T-helper 2 cell (primary cell): ENCODE measurements around the gene DNAJB4.
"Not testable (repeated sequence)": the region's sequence is repeated elsewhere in the genome, so short reads cannot be mapped to it uniquely, and the experiment has no call there.

Experiments
- DNase-seq, 5 experiments: peaks; one replicate each; pipeline versions ENCODE4 v3.0.0 to v3.0.0-alpha.2; 2012 to 2022

DNAJB4 gene

DNA sequence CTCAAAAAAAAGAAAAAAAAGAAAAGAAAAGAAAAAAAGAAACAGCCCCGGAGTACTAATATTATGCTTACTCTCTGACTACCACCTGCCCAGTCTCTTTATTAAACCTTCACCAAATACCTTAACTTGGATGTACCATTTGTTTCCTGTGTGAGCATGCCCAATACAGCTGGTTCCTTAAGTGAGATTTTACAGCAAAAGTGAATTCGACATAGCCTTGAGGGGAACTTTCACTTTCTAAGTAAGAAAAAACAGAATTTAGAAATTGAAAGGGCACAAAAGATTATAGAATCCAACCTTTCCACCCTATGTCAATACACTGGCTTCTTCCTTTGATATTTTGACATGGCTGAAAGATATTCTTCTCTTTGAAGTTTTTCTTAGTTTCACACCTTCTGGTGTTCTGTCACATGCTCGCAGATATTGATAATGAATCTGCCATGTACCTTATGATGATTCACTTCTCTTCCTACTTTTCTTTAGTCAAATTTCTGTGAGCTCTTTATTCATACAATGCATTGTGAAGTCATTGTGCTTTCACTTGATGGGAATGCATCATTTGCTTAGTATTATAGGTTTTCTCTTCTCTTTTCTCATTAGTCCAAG, 35.8 kb downstream of the DNAJB4 start:
- no peak for DNase-seq

GRCh38 chr1:78043436-78043835, 38.7 kb downstream of the DNAJB4 start:
- no peak for DNase-seq

GRCh38 chr1:78044796-78045562, 40.2 kb downstream of the DNAJB4 start:
- no peak for DNase-seq

DNA sequence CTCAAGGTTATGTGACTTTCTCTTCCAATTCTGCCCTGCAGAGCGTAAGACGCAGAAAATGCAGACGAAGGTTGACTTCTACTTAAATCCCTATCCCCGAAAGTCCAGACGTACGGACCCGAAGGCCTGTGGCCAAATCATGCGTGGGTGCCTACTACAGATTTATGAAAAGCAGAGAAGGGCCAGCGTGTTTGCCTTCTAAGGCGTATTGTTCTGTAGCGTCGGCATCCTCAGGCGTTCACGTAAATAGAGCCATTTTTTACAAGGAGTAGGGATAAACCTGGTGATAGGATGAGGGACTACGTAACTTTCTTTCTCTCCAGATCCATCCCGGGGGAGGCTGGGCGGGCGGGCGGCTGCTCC, 40.8 kb downstream of the DNAJB4 start:
- no peak for DNase-seq

DNA sequence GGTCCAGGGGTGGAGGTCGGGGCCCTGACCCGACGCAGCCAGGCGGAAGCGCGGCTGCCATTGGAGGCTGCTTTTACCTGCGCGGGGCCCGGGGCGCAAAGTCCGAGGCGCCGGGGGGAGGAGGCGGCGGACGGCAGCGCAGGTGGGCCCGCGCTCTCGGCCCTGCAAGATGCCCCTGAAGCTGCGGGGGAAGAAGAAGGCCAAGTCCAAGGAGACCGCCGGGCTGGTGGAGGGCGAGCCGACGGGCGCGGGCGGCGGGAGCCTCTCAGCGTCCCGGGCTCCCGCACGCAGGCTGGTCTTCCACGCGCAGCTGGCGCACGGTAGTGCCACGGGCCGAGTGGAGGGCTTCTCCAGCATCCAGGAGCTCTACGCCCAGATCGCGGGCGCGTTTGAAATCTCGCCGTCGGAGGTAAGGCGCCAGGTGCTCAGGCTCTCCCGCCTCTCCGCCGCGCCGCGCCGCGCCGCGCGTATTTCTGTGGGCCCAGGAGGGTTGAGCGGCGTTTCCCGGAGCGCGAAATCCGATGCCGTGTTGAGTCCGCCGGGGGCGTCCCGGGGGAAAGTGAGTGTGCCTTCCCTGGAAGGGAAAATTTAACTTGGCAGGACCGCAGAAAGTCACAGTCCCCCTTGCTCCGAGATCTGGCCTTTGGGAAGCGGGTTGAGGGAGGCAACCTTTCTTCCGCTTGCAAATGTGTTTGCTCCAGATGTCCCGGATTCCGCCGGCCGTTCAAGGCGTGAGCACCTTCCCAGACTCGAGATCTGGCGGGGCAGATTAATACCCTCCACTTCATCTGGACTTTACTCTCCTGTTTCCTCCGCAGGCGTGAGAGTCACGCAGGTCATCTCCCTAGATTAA, 41.4 kb downstream of the DNAJB4 start, which contains the start of gene GIPC2:
Gene GIPC2, plus strand, starts transcription at position 41 of the 853 bp plus-strand sequence. Its CDS starts 129 bp downstream, at position 170.
- peak in 2 of 5 experiments; percentile 4 to 23 for DNase-seq

DNA sequence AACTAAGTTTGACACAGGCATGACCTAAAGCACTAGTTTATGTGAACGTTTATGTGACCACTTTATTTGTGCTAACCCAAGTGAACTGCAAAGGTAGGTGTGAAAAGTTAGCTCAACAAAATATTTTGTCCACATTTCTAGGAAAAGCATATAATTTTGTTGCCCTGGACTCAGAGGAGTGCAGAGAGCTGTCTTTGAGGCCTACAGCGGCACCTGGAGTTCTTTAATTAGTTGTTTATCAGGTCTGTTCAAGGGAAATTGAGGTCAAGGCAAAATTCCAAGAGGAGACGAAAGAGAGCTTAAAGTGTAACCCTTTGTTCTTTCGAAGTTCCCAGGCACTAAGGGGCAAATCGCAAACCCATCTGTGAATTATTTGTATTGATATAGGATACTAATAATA, 42.4 kb downstream of the DNAJB4 start:
- no peak for DNase-seq

- DNase-seq, result no peak
Measured at GRCh38 chr1:78047631-78048030, 42.9 kb downstream of the DNAJB4 start.

DNA sequence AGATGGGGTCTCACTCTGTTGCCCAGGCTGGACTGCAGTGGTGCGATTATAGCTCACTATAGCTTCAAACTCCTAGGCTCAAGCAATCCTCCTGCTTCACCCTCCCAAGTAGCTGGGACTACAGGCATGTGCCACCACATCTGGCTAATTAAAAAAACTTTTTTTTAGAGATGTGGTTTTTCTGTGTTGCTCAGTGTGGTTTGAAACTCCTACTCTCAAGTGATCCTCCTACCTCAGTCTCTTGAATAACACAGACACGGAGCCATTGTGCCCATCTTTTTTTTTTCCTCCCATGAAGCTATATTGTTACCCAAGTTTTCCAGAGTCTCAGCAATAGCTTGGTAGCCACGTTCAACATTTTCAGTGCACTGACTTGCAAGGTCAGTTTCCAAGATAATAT, 43.7 kb downstream of the DNAJB4 start:
- no peak for DNase-seq

DNA sequence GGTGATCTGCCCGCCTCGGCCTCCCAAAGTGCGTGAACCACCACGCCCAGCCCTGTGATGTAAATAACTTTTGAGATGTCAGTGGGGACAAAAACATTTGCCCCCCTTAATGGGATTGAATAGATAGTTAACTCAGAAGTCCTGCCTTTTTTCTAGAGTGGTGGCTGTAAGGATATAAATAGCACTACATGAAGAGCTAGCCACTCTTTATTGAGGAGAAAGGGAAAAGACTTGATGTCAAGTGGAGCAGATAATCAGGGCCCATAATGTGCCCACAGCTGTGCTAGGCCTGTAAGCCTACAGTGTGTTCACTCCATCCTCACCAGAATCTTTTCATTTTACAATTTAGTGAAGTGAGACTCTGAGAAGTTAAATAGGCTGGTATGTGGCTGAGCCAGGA, 44.7 kb downstream of the DNAJB4 start:
- DNase-seq, result no peak

GRCh38 chr1:78051005-78051404, 46.3 kb downstream of the DNAJB4 start:
- no peak for DNase-seq

GRCh38 chr1:78052685-78053405, 48.1 kb downstream of the DNAJB4 start:
- DNase-seq, result no peak

DNA sequence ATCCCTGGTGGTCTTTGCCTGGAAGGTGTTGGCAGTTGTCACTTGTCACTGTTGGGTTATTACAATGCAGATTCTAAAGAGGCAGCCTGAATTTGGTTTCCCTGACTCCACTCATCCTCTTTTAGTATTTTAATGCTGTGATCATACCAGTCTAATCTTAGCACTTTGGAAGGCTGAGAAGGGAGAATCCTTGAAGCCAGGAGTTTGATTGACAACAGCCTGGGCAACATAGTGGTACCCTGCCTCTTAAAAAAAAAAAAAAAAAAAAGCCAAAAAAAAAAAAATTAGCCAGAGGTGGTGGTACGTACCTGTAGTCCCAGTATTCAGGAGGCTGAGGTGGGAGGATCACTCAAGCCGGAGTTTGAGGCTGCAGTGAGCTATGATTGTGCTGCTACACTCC, 48.8 kb downstream of the DNAJB4 start:
- DNase-seq, result no peak

GRCh38 chr1:78054559-78054958, 49.8 kb downstream of the DNAJB4 start:
- no peak for DNase-seq

GRCh38 chr1:78054972-78055371, 50.2 kb downstream of the DNAJB4 start:
- no peak for DNase-seq

DNA sequence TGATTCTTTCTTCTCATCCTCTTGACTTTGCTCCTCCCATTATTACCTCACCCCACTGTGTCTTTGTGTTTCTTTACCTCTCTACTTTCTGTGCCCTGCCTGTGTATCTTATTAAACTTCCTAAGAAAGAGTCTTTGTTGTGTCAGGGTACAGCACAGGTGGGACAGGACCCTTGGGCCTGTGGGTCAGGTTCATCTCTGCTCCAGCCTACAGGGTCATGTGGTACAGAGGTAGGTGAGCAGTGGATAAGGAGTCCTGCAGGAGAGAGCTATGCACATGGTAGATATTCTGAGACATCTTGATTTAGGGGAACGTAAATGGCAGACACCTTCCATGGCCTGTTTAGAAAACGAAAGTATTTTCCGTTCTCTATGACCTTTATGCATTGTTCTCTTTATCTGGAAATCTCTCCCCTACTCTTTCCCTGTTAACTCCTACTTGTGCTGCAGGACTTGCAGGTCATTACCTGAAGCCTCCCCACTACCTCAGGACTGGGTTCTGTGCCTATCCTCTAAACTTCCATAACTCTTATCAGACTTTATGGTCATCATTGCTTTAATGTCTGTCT, 50.9 kb downstream of the DNAJB4 start:
- no peak for DNase-seq

GRCh38 chr1:78058670-78059069, 53.9 kb downstream of the DNAJB4 start:
- DNase-seq, result no peak

- DNase-seq, result no peak
Measured at GRCh38 chr1:78060857-78061563, 56.3 kb downstream of the DNAJB4 start.

- no peak for DNase-seq
Measured at GRCh38 chr1:78061825-78062523, 57.2 kb downstream of the DNAJB4 start.

DNA sequence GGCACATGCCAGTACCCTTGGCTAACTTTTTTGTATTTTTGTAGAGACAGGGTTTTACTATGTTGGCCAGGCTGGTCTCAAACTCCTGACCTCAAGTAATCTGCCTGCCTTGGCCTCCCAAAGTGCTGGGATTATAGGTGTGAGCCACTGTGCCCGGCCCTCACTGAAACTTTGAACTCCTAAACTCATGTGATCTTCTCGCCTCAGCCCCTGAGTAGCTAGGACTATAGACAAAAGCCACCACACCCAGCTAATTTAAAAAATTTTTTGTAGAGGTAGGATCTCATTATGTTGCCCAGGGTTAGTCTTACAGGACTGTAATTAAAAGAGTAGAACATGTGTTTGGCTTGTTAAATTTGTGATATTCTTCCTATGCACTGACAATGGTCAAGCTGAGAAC, 60.1 kb downstream of the DNAJB4 start:
- DNase-seq, result not testable (repeated sequence)
